ENCODE data around the gene JADE2.

Gene JADE2

GRCh38 chr5:134577796-134578577, 52.5 kb downstream of the JADE2 start:
- Histone ChIP-seq H3K27me3 (ENCODE audit: control insufficient read depth, insufficient read depth, low read length, poor library complexity, severe bottlenecking) (no peaks in the 10 kb centered on the region), H3K36me3 (ENCODE audit: control insufficient read depth, insufficient read depth, low read length) (no peaks in the 10 kb centered on the region), H3K4me3 (ENCODE audit: insufficient read depth, low read depth, low read length) (no peak overlapping the region), H3K9me3 (ENCODE audit: control insufficient read depth, low read length) (no peaks in the 10 kb centered on the region), H3K4me1 (ENCODE audit: control insufficient read depth, insufficient read depth, low read length) (no peaks in the 10 kb centered on the region), H3K27ac (ENCODE audit: insufficient read depth, low read depth, low read length, poor library complexity, severe bottlenecking) (no peak overlapping the region)
- 46 to 49% methylated on average over 17 of the region's 17 CpGs for WGBS, 2 experiments

GRCh38 chr5:134578578-134579283, 53.3 kb downstream of the JADE2 start:
- Histone ChIP-seq H3K27me3 (ENCODE audit: control insufficient read depth, insufficient read depth, low read length, poor library complexity, severe bottlenecking) (no peaks in the 10 kb centered on the region), H3K4me3 (ENCODE audit: insufficient read depth, low read depth, low read length) (no peak overlapping the region), H3K27ac (ENCODE audit: insufficient read depth, low read depth, low read length, poor library complexity, severe bottlenecking) (no peak overlapping the region), H3K4me1 (ENCODE audit: control insufficient read depth, insufficient read depth, low read length) (no peaks in the 10 kb centered on the region), H3K36me3 (ENCODE audit: control insufficient read depth, insufficient read depth, low read length) (no peaks in the 10 kb centered on the region), H3K9me3 (ENCODE audit: control insufficient read depth, low read length) (no peaks in the 10 kb centered on the region)
- 94 to 95% methylated on average over 32 of the region's 32 CpGs for WGBS, 2 experiments

- H3K27ac ChIP-seq (ENCODE audit: insufficient read depth, low read depth, low read length, poor library complexity, severe bottlenecking): no peak overlapping the region
- no peak overlapping the region for H3K4me3 ChIP-seq (ENCODE audit: insufficient read depth, low read depth, low read length)
- no peaks in the 10 kb centered on the region for H3K4me1 ChIP-seq (ENCODE audit: control insufficient read depth, insufficient read depth, low read length)
- H3K27me3 ChIP-seq (ENCODE audit: control insufficient read depth, insufficient read depth, low read length, poor library complexity, severe bottlenecking): no peaks in the 10 kb centered on the region
- H3K36me3 ChIP-seq (ENCODE audit: control insufficient read depth, insufficient read depth, low read length): no peaks in the 10 kb centered on the region
- WGBS, 2 experiments: 94 to 95% methylated on average over 13 of the region's 13 CpGs
- no peaks in the 10 kb centered on the region for H3K9me3 ChIP-seq (ENCODE audit: control insufficient read depth, low read length)
Observed at GRCh38 chr5:134579284-134579771, 53.9 kb downstream of the JADE2 start.

- H3K27me3 ChIP-seq (ENCODE audit: control insufficient read depth, insufficient read depth, low read length, poor library complexity, severe bottlenecking): no peaks in the 10 kb centered on the region
- no peak overlapping the region for H3K4me3 ChIP-seq (ENCODE audit: insufficient read depth, low read depth, low read length)
- 91 to 92% methylated on average over 10 to 12 of the region's 14 CpGs for WGBS, 2 experiments
- no peaks in the 10 kb centered on the region for H3K9me3 ChIP-seq (ENCODE audit: control insufficient read depth, low read length)
- H3K4me1 ChIP-seq (ENCODE audit: control insufficient read depth, insufficient read depth, low read length): no peaks in the 10 kb centered on the region
- H3K27ac ChIP-seq (ENCODE audit: insufficient read depth, low read depth, low read length, poor library complexity, severe bottlenecking): no peak overlapping the region
- H3K36me3 ChIP-seq (ENCODE audit: control insufficient read depth, insufficient read depth, low read length): no peaks in the 10 kb centered on the region
Observed at GRCh38 chr5:134580001-134580460, 54.6 kb downstream of the JADE2 start.

- no peaks in the 10 kb centered on the region for H3K4me1 ChIP-seq (ENCODE audit: control insufficient read depth, insufficient read depth, low read length)
- no peak overlapping the region for H3K4me3 ChIP-seq (ENCODE audit: insufficient read depth, low read depth, low read length)
- H3K36me3 ChIP-seq (ENCODE audit: control insufficient read depth, insufficient read depth, low read length): no peaks in the 10 kb centered on the region
- H3K9me3 ChIP-seq (ENCODE audit: control insufficient read depth, low read length): no peaks in the 10 kb centered on the region
- WGBS, 2 experiments: 88 to 89% methylated on average over 8 of the region's 8 CpGs
- no peaks in the 10 kb centered on the region for H3K27me3 ChIP-seq (ENCODE audit: control insufficient read depth, insufficient read depth, low read length, poor library complexity, severe bottlenecking)
- H3K27ac ChIP-seq (ENCODE audit: insufficient read depth, low read depth, low read length, poor library complexity, severe bottlenecking): no peak overlapping the region
Observed at GRCh38 chr5:134581241-134581981, 55.9 kb downstream of the JADE2 start.

GRCh38 chr5:134582281-134582680, 56.8 kb downstream of the JADE2 start:
- no peaks in the 10 kb centered on the region for H3K4me1 ChIP-seq (ENCODE audit: control insufficient read depth, insufficient read depth, low read length)
- WGBS, 2 experiments: 92 to 96% methylated on average over 5 of the region's 5 CpGs
- H3K27me3 ChIP-seq (ENCODE audit: control insufficient read depth, insufficient read depth, low read length, poor library complexity, severe bottlenecking): no peaks in the 10 kb centered on the region
- no peak overlapping the region for H3K27ac ChIP-seq (ENCODE audit: insufficient read depth, low read depth, low read length, poor library complexity, severe bottlenecking)
- no peaks in the 10 kb centered on the region for H3K9me3 ChIP-seq (ENCODE audit: control insufficient read depth, low read length)
- no peak overlapping the region for H3K4me3 ChIP-seq (ENCODE audit: insufficient read depth, low read depth, low read length)
- H3K36me3 ChIP-seq (ENCODE audit: control insufficient read depth, insufficient read depth, low read length): no peaks in the 10 kb centered on the region

GRCh38 chr5:134582941-134583340, 57.5 kb downstream of the JADE2 start:
- Histone ChIP-seq H3K36me3 (ENCODE audit: control insufficient read depth, insufficient read depth, low read length) (no peaks in the 10 kb centered on the region), H3K27me3 (ENCODE audit: control insufficient read depth, insufficient read depth, low read length, poor library complexity, severe bottlenecking) (no peaks in the 10 kb centered on the region), H3K9me3 (ENCODE audit: control insufficient read depth, low read length) (no peaks in the 10 kb centered on the region), H3K4me3 (ENCODE audit: insufficient read depth, low read depth, low read length) (no peak overlapping the region), H3K4me1 (ENCODE audit: control insufficient read depth, insufficient read depth, low read length) (no peaks in the 10 kb centered on the region), H3K27ac (ENCODE audit: insufficient read depth, low read depth, low read length, poor library complexity, severe bottlenecking) (no peak overlapping the region)
- 93 to 94% methylated on average over 10 of the region's 10 CpGs for WGBS, 2 experiments

GRCh38 chr5:134583766-134584165, 58.3 kb downstream of the JADE2 start:
- Histone ChIP-seq H3K27me3 (ENCODE audit: control insufficient read depth, insufficient read depth, low read length, poor library complexity, severe bottlenecking) (no peaks in the 10 kb centered on the region), H3K4me1 (ENCODE audit: control insufficient read depth, insufficient read depth, low read length) (no peaks in the 10 kb centered on the region), H3K36me3 (ENCODE audit: control insufficient read depth, insufficient read depth, low read length) (no peaks in the 10 kb centered on the region), H3K9me3 (ENCODE audit: control insufficient read depth, low read length) (no peaks in the 10 kb centered on the region), H3K27ac (ENCODE audit: insufficient read depth, low read depth, low read length, poor library complexity, severe bottlenecking) (no peak overlapping the region), H3K4me3 (ENCODE audit: insufficient read depth, low read depth, low read length) (no peak overlapping the region)
- 82 to 89% methylated on average over 2 of the region's 2 CpGs for WGBS, 2 experiments

GRCh38 chr5:134584662-134585061, 59.2 kb downstream of the JADE2 start:
- Histone ChIP-seq H3K4me1 (ENCODE audit: control insufficient read depth, insufficient read depth, low read length) (no peaks in the 10 kb centered on the region), H3K4me3 (ENCODE audit: insufficient read depth, low read depth, low read length) (no peak overlapping the region), H3K27ac (ENCODE audit: insufficient read depth, low read depth, low read length, poor library complexity, severe bottlenecking) (no peak overlapping the region), H3K27me3 (ENCODE audit: control insufficient read depth, insufficient read depth, low read length, poor library complexity, severe bottlenecking) (no peaks in the 10 kb centered on the region), H3K9me3 (ENCODE audit: control insufficient read depth, low read length) (no peaks in the 10 kb centered on the region), H3K36me3 (ENCODE audit: control insufficient read depth, insufficient read depth, low read length) (no peaks in the 10 kb centered on the region)
- WGBS, 2 experiments: 65 to 84% methylated on average over 3 of the region's 3 CpGs

GRCh38 chr5:134585966-134586365, 60.5 kb downstream of the JADE2 start:
- no peaks in the 10 kb centered on the region for H3K4me1 ChIP-seq (ENCODE audit: control insufficient read depth, insufficient read depth, low read length)
- no peak overlapping the region for H3K4me3 ChIP-seq (ENCODE audit: insufficient read depth, low read depth, low read length)
- H3K9me3 ChIP-seq (ENCODE audit: control insufficient read depth, low read length): no peaks in the 10 kb centered on the region
- H3K27me3 ChIP-seq (ENCODE audit: control insufficient read depth, insufficient read depth, low read length, poor library complexity, severe bottlenecking): no peaks in the 10 kb centered on the region
- H3K36me3 ChIP-seq (ENCODE audit: control insufficient read depth, insufficient read depth, low read length): no peaks in the 10 kb centered on the region
- no peak overlapping the region for H3K27ac ChIP-seq (ENCODE audit: insufficient read depth, low read depth, low read length, poor library complexity, severe bottlenecking)
- 94% methylated on average over 2 of the region's 2 CpGs for WGBS, 2 experiments
